ENCODE data around the gene RAB5B. TPM values are rescaled to one million over a fixed set of nuclear protein-coding genes. Genes with fewer than 3 reads are reported as not detected.

The RAB5B gene, protein sequence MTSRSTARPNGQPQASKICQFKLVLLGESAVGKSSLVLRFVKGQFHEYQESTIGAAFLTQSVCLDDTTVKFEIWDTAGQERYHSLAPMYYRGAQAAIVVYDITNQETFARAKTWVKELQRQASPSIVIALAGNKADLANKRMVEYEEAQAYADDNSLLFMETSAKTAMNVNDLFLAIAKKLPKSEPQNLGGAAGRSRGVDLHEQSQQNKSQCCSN
- 55.0 and 58.9 TPM in 2 replicates for total RNA-seq

DNA sequence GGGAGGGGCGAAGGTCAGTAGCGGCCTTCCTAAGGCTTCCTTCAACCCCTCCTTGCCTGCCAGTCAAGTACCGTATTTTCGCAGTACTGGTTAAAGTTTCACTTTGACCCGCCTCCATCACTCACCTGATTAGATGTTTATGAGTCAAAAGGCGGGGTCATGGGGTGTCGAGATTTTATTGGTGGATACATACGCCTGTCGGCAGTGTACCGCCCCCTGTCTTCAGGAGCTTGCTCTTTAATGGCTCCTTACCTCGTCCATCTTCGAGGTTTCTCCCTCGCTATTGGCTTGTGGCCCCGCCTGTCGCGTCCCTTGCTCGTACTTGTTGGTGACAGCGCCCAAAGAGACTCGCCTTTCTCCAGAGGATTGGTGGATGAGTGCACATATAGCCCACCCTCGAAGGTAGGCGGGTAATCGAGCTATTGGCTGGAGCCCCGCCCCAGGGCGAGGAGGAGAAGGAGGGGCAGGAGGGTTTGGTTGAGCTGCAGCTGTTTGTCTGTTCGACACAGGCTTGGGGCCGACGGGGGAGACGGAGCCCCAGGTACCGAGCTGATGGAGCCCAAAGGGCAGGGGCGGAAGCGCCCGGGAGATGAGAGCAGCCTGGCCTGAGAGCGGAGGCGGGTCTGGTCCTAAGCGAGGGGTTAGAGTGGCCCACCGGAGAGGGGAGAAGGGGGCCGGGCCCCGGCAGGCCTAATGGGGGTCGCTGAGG, at the start of gene RAB5B:
TSS of gene RAB5B (plus strand) at position 480 of the 709 bp plus-strand sequence. CDS start 12,883 bp downstream, outside the sequence.
- intact Hi-C loops (cut with micrococcal nuclease), result loop anchor here (1.0 to 10.0 kb wide), 11 partner anchors 7 to 1969 kb away; partner anchors contain the start of genes ATP23, CDK2, DNAJC14 and ESYT1

DNA sequence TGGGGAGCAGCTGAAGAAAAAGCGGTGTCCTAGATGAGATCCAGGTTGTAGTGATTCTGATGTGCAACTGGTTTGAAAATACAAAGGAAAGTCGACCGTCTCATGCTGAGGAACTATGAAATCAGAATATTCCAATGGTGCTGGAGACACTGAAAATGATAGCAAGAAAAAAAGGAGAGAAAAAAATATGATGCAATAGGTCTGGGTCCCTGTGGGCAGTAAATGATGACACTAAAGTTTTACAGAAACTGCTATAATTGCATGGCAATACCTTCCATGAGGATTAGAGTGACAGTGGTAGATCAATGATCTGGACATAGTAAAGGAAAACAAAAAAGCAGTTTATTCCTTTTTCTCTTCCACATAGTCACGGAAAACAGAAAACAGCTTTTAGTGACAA, 48.5 kb upstream of the RAB5B start:
- intact Hi-C loops (cut with micrococcal nuclease), result loop anchor here (5.0 kb wide), 3 partner anchors 227 to 707 kb away; partner anchors contain the start of genes BAZ2A, MYL6B, NABP2 and RNF41

DNA sequence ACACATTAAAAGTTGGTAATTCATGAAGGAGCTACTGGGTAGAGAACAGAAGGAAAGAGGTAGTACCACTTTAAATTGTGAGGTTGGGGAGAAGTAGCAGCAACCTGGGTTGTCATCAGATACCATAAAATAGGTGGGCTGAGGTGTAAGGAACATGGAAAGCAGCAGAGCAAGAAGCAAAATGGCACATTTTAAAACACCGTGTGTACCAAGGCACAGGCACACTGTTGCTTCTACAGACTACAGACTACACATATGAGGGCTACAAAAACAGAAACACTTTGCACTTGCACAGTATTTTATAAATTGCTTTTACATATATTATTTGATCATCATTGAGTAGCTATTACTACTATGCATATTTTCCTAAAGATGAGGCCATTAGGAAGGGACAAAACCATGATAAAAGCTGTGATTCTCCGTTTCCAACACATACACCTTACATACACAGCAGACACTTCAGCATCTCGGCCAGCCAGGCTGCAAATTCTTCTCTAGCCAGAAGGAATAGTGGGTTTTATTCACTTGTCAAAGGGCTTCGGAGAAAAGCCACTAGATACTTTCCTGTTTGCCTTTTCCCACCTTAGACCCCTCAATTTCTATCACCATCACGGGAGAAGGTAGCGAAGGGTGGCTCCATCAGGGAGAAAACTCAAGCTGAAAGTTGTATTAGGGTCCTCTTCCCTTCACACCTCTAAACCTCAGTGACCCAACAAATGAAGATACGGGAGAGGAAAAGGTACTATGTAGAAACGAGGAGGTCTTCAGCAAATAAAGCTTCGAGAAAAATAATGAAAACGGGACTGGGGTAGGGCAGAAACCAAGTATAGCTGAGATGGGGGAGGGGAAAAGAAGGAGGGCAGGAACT, 47.8 kb upstream of the RAB5B start:
- intact Hi-C loops (cut with micrococcal nuclease), result loop anchor here (5.0 kb wide), 3 partner anchors 226 to 706 kb away; partner anchors contain the start of genes BAZ2A, MYL6B, NABP2 and RNF41

DNA sequence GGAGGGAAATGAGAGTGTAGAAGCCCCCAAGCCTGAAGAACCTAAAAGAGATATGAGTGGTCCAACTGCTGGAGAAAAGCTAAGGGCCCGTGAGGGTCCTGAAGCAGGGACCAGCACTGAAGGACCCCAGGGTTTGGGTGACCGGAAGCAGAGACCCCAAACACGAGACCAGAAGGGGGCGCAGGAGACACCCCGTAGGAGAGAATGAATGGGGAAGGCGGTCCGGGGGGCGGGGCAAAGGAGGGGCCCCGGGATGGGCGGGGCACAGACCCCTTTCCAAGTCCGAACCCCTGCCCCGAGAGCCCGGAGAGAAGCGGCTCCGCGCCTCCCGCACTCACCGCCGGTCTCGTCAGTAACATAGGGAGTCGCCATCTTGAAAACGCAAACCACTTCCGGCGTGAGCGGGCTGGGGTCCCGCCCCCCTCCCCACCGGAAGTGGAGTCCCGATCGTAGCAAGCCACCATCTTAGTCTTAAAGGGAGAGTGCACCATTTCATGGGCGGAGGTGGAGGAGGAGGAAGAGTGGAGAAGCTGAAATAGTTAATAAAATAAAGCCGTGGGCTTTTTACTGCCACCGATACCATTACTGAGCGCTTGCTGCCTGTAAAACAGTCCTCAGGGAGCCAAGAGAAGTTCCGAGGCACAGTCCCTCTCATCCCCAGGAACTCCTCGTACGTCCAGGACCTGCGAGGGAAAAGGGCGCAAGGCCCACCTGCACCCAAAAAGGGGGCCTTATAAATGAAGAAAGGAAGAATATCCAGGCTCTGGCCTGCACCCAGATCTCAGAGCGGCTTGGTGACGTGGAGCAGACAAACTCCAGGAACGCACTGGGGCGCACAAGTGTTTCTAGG, 46.9 kb upstream of the RAB5B start:
- intact Hi-C loops (cut with micrococcal nuclease), result loop anchor here (1.0 to 5.0 kb wide), 5 partner anchors 98 to 705 kb away; partner anchors contain the start of genes BAZ2A, DNAJC14, MYL6B and NABP2

DNA sequence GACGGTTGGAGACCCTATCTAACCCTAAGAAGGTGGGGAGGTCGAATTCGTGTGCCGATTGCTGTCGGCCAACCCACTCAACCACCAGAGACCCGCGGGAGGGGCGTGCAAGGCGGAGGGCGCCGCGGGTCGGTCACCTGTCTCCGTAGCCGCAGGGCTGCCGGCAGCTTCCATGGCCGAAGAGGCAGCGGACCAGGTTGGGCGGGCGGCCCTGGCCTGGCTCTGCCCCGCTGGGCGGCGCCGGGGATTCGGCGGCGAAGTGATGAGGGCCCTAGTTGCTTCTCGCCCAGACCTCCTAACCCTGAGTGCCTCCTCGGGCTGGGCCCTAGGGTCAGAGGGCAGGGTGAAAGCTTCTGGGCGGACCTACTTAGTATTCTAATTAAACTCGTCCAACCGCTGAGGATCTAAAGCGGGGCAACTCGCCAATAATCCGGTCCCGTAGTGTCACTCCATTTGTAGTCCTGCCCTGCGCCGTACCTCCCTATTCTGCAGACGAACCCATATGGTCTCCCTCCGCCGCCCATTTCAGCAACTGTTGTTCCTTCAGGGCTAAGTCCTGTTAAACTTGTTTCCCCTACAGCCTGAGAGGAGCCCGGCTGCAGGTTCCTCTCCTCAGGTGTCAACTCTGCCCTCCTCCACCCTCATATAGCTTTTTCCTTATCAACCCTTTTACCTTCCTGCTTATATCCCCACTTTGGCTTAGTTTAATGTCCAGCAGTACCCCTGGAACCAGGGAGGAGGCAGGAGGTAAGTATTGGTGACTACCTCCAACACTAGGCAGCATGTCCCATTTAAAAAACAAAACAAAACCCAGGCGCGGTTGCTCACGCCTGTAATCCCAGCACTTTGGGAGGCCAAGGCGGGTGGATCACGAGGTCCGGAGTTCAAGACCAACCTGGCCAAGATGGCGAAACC, 46.0 kb upstream of the RAB5B start, which contains the start of gene PYM1:
TSS of gene PYM1 (minus strand) at position 307 of the 915 bp plus-strand sequence. CDS start at position 174, 133 bp downstream.
- intact Hi-C loops (cut with micrococcal nuclease), result loop anchor here (1.0 to 5.0 kb wide), 8 partner anchors 93 to 704 kb away; partner anchors contain the start of genes BAZ2A, BLOC1S1, DNAJC14 and IKZF4

DNA sequence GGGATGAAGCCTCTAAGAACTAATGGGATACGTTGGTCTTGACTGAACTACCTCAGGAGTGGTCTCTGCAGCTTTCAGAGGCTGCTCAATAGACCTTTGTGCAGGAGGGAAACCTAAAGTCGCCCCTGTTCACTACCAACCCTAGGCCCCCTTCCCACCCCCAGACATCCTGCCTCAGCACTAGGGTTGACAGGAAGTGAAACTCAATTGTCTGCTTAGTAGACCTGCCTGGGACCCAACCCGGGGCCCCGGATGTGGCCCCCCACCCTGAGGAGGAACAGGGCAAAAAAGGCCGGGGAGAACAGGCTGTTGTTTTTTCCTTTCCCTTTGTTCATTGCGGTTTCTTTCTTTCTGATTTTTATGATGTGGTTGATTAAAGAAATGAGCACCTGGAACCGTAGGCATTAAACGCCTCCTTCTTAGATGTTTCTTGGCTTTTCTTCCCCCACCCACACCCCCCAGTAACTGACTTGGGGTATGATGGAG, 44.5 kb upstream of the RAB5B start:
- intact Hi-C loops (cut with micrococcal nuclease), result loop anchor here (1.0 to 5.0 kb wide), 10 partner anchors 11 to 703 kb away; partner anchors contain the start of genes BAZ2A, BLOC1S1, MYL6B and NABP2

DNA sequence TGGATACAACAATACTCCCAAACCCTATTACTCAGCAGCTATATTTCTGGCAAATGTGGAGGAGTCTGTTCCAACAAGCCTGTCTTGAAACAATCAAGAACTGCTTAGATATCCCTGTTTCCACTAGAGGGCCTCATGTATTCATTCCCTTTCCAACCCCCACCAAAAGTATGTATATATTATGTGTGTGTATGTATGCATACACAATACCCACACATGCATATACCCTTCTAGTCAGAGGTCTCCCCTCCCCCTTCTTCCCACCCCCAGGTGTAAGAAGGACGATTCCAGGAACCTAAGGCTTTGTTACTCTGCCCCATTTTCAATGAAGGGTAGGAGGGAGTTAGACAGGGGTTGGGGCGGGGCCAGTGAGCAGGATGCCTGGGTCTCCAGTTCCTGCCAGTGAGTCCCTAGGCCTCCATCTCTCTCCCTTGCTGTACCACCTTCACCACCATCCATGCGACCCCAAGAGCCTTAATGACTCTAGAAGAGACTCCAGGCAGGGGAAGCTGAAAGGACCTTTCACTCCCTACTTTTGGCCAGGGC, 43.0 kb upstream of the RAB5B start, which contains the start of gene DGKA:
TSS of gene DGKA (plus strand) at position 392 of the 546 bp plus-strand sequence. CDS start 5,342 bp downstream, outside the sequence.
- intact Hi-C loops (cut with micrococcal nuclease), result loop anchor here (1.0 kb wide), 1 partner anchor 110 kb away; the partner anchor contains the start of gene RPS26

DNA sequence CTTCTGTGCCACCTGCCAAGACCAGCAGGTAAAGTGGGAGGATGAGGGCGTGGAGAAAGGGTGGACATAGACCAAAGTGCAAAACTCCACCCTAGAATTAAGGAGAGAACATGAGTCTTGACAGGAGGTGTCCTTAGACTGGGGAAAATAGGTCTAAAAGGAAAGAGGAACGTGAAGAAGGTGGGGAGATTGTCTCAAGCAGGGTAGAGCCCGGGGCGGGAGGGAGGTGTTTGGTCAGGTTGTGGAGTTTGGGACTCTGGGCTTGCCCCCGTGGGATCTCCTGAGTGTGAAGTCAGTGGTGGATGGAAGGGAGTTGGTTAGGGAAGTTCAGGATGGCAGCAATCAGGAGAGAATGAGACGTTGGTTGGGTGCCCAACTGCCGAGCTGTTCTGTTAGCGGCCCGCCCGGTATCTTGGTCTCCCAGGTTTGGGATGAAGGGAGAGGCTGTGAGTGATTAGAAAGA, 42.5 kb upstream of the RAB5B start:
- intact Hi-C loops (cut with micrococcal nuclease), result no loop called here

DNA sequence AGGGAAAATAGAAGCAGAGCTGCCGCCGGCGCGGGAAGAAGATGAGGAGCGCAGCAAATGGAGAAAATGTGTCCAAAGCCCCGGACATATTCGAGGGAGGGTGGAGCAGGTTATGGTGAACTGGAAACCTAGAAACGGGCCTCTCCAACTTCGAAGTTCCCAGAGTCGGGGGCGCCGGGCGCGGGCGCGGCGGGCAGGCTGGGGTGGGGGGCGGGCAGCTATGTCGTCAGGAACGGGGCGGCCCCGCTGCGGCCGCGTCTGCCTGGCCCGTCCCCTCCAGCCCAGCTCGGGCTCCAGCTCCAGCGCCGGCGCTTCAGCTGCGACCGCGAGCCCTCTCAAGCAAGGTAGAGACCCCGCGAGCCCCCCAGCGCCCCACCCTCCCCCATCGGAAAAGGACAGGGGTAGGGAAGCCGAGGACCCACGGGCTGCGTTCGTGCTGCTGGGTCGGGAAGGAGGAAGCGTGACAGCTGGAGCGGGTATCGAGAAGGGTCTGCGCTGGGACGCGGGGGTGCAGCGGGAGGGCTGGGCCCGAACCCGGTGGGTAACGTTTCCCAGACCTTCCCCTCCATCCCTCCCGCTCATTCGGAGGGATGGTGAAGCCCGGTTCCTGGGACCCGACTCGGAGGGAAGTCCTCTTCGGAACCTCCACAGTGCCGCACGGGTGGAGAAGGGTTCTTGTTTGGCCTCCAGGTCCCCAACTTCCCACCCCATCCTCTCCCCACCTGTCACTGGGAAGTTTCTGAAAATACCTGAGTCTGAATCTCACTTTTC, 41.9 kb upstream of the RAB5B start:
- intact Hi-C loops (cut with micrococcal nuclease), result no loop called here

DNA sequence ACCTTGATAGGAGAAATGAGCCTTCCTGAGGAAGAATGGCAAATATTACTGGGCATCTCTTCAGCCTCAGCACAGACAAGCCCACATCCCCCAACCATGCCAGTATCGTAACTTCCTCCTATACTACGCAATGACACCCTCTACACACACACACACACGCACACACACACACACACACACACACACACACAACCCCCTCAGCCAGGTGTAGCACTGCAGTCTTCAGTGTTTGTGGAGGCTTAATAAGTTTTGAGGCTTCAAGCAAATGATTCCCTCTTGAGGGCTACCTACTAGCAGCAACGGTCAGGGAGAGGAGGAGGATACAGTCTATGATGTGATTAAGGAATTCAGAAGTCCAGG, 41.3 kb upstream of the RAB5B start:
- intact Hi-C loops (cut with micrococcal nuclease), result no loop called here

DNA sequence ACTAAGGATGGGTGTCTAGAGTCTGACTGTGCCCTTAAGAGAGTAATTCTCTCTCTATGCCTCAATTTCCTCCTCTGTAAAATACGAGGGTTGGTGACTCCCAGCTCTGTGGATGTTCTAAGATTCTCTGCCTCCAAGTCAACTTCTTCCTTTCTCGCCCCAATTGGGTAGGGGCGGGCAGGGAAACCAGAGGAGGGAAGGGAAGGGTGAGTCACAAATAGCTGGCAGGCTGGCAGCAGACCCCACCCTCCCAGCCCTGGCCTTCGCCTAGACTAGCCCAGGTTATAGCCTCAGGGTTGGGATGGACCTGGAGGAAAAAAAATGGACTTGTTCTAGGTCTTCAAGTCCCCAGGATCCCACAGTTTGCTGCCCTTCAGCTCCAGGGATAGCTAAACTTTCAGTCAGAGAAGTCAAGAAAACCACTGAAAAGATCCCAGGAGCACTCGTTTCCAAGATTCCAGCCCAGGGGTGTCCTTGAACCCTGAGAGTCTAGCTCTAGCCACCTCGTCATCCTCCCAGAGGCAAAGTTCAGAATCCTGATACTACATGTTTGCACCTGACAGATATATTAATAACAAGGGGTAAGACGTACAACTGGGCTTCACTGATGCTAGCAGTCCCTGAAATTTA, 40.6 kb upstream of the RAB5B start:
- intact Hi-C loops (cut with micrococcal nuclease), result no loop called here

DNA sequence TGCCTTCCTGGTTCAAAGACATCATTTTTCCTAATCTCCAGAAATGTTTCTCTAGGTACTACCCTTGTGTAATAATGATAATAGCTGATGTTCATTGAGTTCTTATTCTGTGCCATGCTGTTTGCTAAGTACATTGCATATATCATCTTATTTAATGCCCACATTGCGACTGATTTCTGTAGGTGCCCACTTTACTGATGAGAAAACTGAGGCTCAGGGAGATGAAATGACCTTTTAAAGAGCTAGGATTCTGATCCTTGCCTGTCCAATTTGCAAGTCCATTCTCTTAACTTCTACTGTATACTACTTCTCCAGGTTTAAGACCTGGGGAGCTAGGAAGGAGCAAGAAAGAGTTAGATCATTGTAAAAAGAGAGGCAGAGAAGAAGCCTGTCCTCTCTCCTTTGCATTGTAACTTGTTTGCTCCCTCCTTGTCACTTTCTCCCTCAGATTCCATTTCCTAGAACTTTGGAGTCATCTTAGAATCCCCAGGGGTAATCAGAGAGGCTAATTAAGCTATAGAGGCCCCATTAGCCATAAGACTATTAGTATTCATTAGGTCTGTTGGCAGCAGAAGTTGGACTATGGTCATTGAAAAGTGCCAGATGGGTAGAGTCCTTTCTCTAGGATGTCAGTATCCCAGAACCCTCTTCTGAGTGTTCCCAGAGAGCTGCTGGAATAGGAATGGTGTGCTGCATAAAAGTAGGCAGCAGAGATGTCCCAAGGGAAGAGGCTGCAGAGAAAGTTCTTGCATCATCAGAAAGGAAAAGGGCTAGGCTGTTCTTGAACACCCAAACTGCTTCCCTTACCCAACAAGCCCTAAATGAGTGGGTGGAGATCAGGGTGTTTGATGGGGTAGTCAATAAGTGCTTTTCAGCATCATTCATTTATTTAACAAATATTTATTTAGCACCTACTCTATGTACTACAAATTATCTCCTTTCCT, 39.8 kb upstream of the RAB5B start:
- intact Hi-C loops (cut with micrococcal nuclease), result no loop called here

DNA sequence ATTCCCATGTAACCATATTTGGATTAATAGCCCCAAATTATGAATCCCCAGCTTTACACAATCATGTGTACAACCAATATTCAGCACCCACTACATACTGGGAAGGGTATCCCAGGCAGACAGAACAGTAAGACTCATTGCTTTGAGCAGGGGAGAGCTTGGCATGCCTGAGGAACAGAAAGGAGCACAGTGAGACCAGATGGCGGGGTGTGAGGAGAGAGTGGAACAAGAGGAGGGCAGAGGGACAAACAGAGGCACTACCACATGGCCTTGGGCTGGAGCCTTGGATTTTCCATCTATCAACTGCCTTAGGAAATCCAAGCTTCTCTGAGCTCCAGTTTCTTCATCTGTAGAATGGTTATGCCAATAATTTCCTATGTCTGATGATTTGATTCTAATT, 39.1 kb upstream of the RAB5B start:
- intact Hi-C loops (cut with micrococcal nuclease), result no loop called here

DNA sequence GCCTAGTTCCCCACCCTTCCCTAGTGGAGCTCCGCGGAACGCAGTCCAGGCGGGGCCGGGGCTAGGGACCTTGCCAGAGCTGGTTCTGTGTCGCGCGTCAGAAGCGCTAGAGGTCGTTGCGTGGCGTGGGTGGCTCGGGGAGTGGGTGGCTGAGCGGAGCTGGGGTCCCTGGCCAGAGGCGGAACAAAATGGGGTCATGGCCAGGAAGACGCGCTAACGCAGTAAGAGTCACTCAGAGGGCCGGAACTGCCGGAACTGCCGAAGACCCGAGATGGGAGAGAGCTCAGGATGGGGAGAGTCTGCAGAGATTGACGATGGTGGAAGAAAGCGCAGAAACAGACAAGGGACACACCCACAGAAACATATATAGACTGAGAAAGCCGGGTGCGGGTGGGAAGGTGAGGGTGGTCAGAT, 38.1 kb upstream of the RAB5B start:
- intact Hi-C loops (cut with micrococcal nuclease), result no loop called here

DNA sequence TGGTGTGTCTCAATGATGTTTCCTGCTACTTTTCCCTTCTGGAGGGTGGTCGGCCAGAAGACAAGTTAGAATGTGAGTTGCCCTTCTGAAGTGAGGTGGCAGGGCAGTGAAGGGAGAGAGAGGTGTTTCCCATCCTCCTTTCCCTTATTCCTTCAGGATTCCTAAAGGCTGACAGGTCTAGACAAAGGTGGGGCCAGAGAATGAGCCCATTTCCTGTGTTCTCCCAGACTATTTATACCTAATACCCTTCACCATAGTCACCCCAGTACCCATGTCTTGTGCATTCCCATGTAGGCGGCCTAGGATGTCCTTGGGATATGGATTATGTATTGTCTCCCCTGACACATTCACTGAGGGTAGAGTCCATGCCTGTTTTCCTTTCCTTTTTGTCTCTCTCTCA, 35.9 kb upstream of the RAB5B start:
- intact Hi-C loops (cut with micrococcal nuclease), result no loop called here
